OCI-LY7 (cell line): ENCODE data around the gene SPTLC1. TPM values are rescaled to one million over a fixed set of nuclear protein-coding genes. Genes with fewer than 3 reads are reported as not detected.
A peak's percentile ranks its signal among the peaks of the same experiment; 100 is the strongest.

Experiments used
- Bru-seq: library from RNA; stranded (reverse); fragments of 400-500 nt; gene quantifications from one replicate; lab custom pipeline; 2021; lab: Mats Ljungman, UMichigan
- BruChase-seq, 2 experiments: library from RNA; stranded (reverse); fragments of 400-500 nt; gene quantifications; one replicate each; lab custom pipeline; 2021; lab: Mats Ljungman, UMichigan
- BruUV-seq: library from RNA; stranded (reverse); fragments of 400-500 nt; replicated peaks from 2 replicates; lab custom pipeline; 2021; lab: Mats Ljungman, UMichigan
- CTCF ChIA-PET: fragments of 300-600 bp; sonication (Branson Sonifier 250); formaldehyde crosslinking; loops from one replicate; lab custom pipeline; 2022; ENCODE audit warnings: antibody characterized with exemption; ENCODE audit not compliant: unreplicated experiment; lab: Charles Lee
- POLR2A ChIA-PET: fragments of 300-600 bp; sonication (Branson Sonifier 250); formaldehyde crosslinking; loops from one replicate; lab custom pipeline; 2022; ENCODE audit warnings: antibody characterized with exemption; lab: Charles Lee
- DNase-seq: peaks from one replicate; pipeline ENCODE4 v3.0.0-alpha.2; 2015; ENCODE audit warnings: low spot score
- H2AFZ ChIP-seq: fragments of 200-600 bp; sonication (generic), shearing (Covaris generic); 2 replicates; pipeline ENCODE4 v1.6.1; 2014; ENCODE audit warnings: mild to moderate bottlenecking, antibody characterized with exemption, low read length, moderate library complexity
- H3K27ac ChIP-seq: fragments of 200-600 bp; sonication (generic); 2 replicates; pipeline ENCODE4 v1.5.1; 2014; ENCODE audit warnings: mixed run types, low read depth, mild to moderate bottlenecking, moderate library complexity, low read length, inconsistent platforms; ENCODE audit not compliant: poor library complexity, severe bottlenecking
- H3K36me3 ChIP-seq: fragments of 200-600 bp; sonication (generic); 2 replicates; pipeline ENCODE4 v1.6.1; 2014; ENCODE audit warnings: mild to moderate bottlenecking, antibody characterized with exemption, low read length, moderate library complexity, mixed read lengths; ENCODE audit not compliant: insufficient read depth
- H3K4me1 ChIP-seq: fragments of 200-600 bp; sonication (generic); 2 replicates; pipeline ENCODE4 v1.5.1; 2014; ENCODE audit warnings: mild to moderate bottlenecking, low read length; ENCODE audit not compliant: insufficient read depth, poor library complexity, severe bottlenecking
- H3K4me2 ChIP-seq: fragments of 200-600 bp; sonication (generic); 2 replicates; pipeline ENCODE4 v1.6.1; 2014; ENCODE audit warnings: mild to moderate bottlenecking, low read length
- H3K4me3 ChIP-seq: fragments of 200-600 bp; sonication (generic); 2 replicates; pipeline ENCODE4 v1.5.1; 2014; ENCODE audit warnings: mild to moderate bottlenecking, low read depth, low read length; ENCODE audit not compliant: poor library complexity, severe bottlenecking
- H3K79me2 ChIP-seq: fragments of 200-600 bp; sonication (generic); 2 replicates; pipeline ENCODE4 v1.6.1; 2016; ENCODE audit warnings: low read depth, mild to moderate bottlenecking, low read length, moderate library complexity, mixed read lengths; ENCODE audit not compliant: insufficient read depth
- H3K9me2 ChIP-seq: fragments of 200-600 bp; sonication (generic); 2 replicates; pipeline ENCODE4 v1.6.1; 2016; ENCODE audit warnings: mild to moderate bottlenecking, low read length, mixed read lengths; ENCODE audit not compliant: insufficient read depth
- H3K9me3 ChIP-seq: fragments of 200-600 bp; sonication (generic); 2 replicates; pipeline ENCODE4 v1.6.1; 2014; ENCODE audit warnings: mild to moderate bottlenecking, mixed run types, low read length, mixed read lengths
- H4K20me1 ChIP-seq: fragments of 200-600 bp; sonication (generic); 2 replicates; pipeline ENCODE4 v1.6.1; 2014; ENCODE audit warnings: mild to moderate bottlenecking, antibody characterized with exemption, low read length, moderate library complexity, mixed read lengths; ENCODE audit not compliant: insufficient read depth
- EZH2phosphoT487 ChIP-seq: fragments of 200-600 bp; sonication (generic); IDR thresholded peaks from 2 replicates; pipeline ENCODE4 v1.6.1; 2018; ENCODE audit warnings: low read depth, borderline replicate concordance, mild to moderate bottlenecking, mixed run types, antibody characterized with exemption, low read length, moderate library complexity, mixed read lengths
- intact Hi-C: fragments of 100-400 bp; cut with micrococcal nuclease; formaldehyde crosslinking; loops from one replicate; pipeline ENCODE4 v1.10.0; 2022; ENCODE audit not compliant: unreplicated experiment
- long read RNA-seq: library from polyadenylated mRNA; stranded (forward); transcript quantifications from one replicate; pipeline ENCODE4 v2.0.0, GENCODE V29; 2022
- total RNA-seq, 2 experiments: library from RNA; depleted of rRNA in 1 of 2; stranded (reverse); fragments of >200 nt in 1 of 2; shearing (Covaris generic) in 1 of 2; gene quantifications; 2 replicates each; pipeline ENCODE4 v1.2.3, GENCODE V29; 2014 to 2022
- TF ChIP-seq, protein P1 (sequence below): fragments of 200-600 bp; sonication (generic); conservative IDR thresholded peaks from 2 replicates; pipeline ENCODE4 v1.5.1; 2014; ENCODE audit warnings: mild to moderate bottlenecking, antibody characterized with exemption, low read length, moderate library complexity, mixed read lengths

The SPTLC1 gene, protein sequence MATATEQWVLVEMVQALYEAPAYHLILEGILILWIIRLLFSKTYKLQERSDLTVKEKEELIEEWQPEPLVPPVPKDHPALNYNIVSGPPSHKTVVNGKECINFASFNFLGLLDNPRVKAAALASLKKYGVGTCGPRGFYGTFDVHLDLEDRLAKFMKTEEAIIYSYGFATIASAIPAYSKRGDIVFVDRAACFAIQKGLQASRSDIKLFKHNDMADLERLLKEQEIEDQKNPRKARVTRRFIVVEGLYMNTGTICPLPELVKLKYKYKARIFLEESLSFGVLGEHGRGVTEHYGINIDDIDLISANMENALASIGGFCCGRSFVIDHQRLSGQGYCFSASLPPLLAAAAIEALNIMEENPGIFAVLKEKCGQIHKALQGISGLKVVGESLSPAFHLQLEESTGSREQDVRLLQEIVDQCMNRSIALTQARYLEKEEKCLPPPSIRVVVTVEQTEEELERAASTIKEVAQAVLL
- total RNA-seq (2014; rRNA removed; shearing (Covaris generic)) (42.2 and 48.1 TPM in 2 replicates), total RNA-seq (2022) (46.6 and 48.7 TPM in 2 replicates), Bru-seq, nascent RNA (percentile 83 among the genes with signal in this experiment), BruChase-seq, experiment 1, labeled RNA remaining after a 6-hour chase (percentile 83 among the genes with signal in this experiment), BruChase-seq, experiment 2, labeled RNA remaining after a 2-hour chase (percentile 77 among the genes with signal in this experiment)
- long read RNA-seq, transcript SPTLC1-202 (6 exons, 946 nt), result minor isoform, 9 of 178 reads
- long read RNA-seq, transcript SPTLC1-201 (15 exons, 1,894 nt), result major isoform, 129 of 178 reads
- long read RNA-seq, partial matches to known transcripts, result 5 of 178 reads
- long read RNA-seq, other reads (novel, unspliced or antisense), result 30 of 178 reads

DNA sequence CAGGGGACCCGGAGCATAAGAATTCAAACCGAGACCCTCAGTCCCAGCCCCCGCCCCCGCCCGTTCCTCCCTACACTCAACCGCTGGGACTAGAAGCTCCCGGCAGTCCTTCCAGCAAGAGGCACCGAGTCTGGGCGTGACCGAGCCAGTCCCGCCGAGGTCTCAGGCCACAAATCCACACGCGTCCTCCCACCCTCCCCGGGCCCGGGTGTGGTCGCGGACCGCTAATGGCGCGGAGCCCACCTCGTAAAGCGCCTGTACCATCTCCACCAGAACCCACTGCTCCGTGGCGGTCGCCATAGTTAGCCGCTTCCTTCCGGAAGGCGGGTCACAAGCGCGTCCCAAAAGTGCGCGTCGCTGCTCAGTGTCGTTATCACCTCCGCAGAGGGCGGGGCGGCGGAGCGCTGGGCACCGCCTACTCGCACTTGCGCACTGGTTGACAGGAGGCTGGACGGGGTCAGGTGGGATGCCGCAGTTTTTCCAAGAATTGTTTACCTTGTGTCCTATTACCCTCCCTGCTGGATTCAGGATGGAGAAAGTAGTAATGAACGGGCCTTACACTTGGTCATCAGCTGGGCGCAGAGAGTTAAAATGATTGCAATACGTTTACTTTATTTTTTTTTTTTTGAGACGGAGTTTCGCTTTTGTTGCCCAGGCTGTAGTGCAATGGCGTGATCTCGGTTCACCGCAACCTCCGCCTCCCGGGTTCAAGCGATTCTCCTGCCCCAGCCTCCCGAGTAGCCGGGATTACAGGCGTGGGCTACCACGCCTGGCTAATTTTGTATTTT, at the start of gene SPTLC1:
Gene SPTLC1, minus strand, starts transcription at position 343 of the 788 bp plus-strand sequence. Its CDS starts 43 bp downstream, at position 300.
- BruUV-seq, result TSS peak; percentile 99
- ChIA-PET CTCF (no interaction called here), POLR2A (interaction anchor here (0.6 to 1.2 kb wide), 3 partner anchors 8 to 621 kb away, joined by 3 to 4 read pairs (median 3); no protein-coding TSS in a partner anchor)
- peaks cover 4% of the 10 kb centered on the region; the same call in 1 of the 2 replicates for H4K20me1 ChIP-seq
- peaks cover 22% of the 10 kb centered on the region; the same call in 1 of the 2 replicates for H3K36me3 ChIP-seq
- H3K9me2 ChIP-seq, result no peaks in the 10 kb centered on the region; the same call in 1 of the 2 replicates
- H3K4me3 ChIP-seq, result peak within 1 kb of the TSS; percentile 98
- peak within 1 kb of the TSS; percentile 80 for H2AFZ ChIP-seq
- H3K79me2 ChIP-seq, result peaks cover 39% of the 10 kb centered on the region
- intact Hi-C loops, result no loop called here
- no peak for TF ChIP-seq EZH2phosphoT487
- TF ChIP-seq, protein P1, sequence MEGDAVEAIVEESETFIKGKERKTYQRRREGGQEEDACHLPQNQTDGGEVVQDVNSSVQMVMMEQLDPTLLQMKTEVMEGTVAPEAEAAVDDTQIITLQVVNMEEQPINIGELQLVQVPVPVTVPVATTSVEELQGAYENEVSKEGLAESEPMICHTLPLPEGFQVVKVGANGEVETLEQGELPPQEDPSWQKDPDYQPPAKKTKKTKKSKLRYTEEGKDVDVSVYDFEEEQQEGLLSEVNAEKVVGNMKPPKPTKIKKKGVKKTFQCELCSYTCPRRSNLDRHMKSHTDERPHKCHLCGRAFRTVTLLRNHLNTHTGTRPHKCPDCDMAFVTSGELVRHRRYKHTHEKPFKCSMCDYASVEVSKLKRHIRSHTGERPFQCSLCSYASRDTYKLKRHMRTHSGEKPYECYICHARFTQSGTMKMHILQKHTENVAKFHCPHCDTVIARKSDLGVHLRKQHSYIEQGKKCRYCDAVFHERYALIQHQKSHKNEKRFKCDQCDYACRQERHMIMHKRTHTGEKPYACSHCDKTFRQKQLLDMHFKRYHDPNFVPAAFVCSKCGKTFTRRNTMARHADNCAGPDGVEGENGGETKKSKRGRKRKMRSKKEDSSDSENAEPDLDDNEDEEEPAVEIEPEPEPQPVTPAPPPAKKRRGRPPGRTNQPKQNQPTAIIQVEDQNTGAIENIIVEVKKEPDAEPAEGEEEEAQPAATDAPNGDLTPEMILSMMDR, result no peak
- no peaks in the 10 kb centered on the region for H3K9me3 ChIP-seq
- peak within 1 kb of the TSS; percentile 85 for H3K4me2 ChIP-seq
- H3K4me1 ChIP-seq, result peaks cover 21% of the 10 kb centered on the region
- peak within 1 kb of the TSS; percentile 44 for H3K27ac ChIP-seq
- peak; percentile 94 for DNase-seq

DNA sequence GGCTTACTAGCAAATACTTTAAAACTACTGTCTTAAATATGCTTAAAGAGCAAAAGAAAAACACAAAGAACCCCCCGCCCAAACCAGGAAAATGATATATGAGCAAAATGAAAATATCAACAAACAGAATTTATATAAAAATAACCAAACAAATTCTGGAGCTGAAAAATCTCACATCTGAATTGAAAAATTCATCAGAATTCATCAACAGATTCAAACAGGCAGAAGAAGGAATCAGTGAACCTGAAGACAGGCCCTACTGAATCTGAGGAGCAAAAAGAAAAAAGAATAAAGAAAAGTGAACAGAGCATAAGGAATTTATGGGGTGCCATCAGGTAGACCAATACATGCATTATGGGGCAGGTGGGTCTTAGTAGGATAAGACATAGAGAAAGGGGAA, 49.8 kb upstream of the SPTLC1 start:
- Histone ChIP-seq H3K9me3 (no peaks in the 10 kb centered on the region), H3K79me2 (no peaks in the 10 kb centered on the region), H2AFZ (no peak overlapping the region), H3K4me3 (no peak overlapping the region), H3K4me1 (no peaks in the 10 kb centered on the region), H3K27ac (no peak overlapping the region), H3K36me3 (no peaks in the 10 kb centered on the region), H3K9me2 (no peaks in the 10 kb centered on the region), H4K20me1 (no peaks in the 10 kb centered on the region), H3K4me2 (no peak overlapping the region)
- no peak for DNase-seq
- CTCF ChIA-PET, result no interaction called here
- POLR2A ChIA-PET, result no interaction called here
- BruUV-seq, result no TSS peak
- intact Hi-C loops, result no loop called here
- TF ChIP-seq, protein P1, result no peak
- TF ChIP-seq EZH2phosphoT487, result no peak
